ENCODE measurements around the gene PSMB8. TPM values are rescaled to one million over a fixed set of nuclear protein-coding genes. Genes with fewer than 3 reads are reported as not detected.

The PSMB8 gene
- total RNA-seq, 1 experiment from 2014 or later: 0.96 TPM

- H3K4me2 ChIP-seq (ENCODE audit: low read length): no peak overlapping the region
- no peaks in the 10 kb centered on the region for H4K20me1 ChIP-seq (ENCODE audit: insufficient read depth)
- intact Hi-C loops (cut with micrococcal nuclease): no loop called here
- no peaks in the 10 kb centered on the region for H3K27me3 ChIP-seq (ENCODE audit: insufficient read depth, low read length)
- no TSS peak for BruUV-seq (replicated peaks)
- peaks cover 9% of the 10 kb centered on the region; the same call in 1 of the 2 replicates for H3K79me2 ChIP-seq (ENCODE audit: insufficient read depth, low read length)
- peaks cover 12 to 34% of the 10 kb centered on the region in 2 experiments; a peak in 3 of 4 replicates for H3K4me1 ChIP-seq (ENCODE audit: control insufficient read depth in 1 of 2, insufficient read depth in 2 of 2, low read length in 2 of 2)
- H3K36me3 ChIP-seq (ENCODE audit: control insufficient read depth in 1 of 2, insufficient read depth in 2 of 2, low read length in 2 of 2): no peaks in the 10 kb centered on the region; a peak in 1 of 4 replicates
- no peak overlapping the region for H2AFZ ChIP-seq (ENCODE audit: low read depth, low read length, poor library complexity, severe bottlenecking)
- ChIA-PET RAD21 (ENCODE audit: low non-redundant PET in 1 of 2, low total read pairs in 2 of 2, uncharacterized antibody in 2 of 2, unreplicated experiment in 2 of 2) (no interaction called here), CTCF (interaction anchor here (0.7 to 0.9 kb wide), 2 partner anchors 27 to 144 kb away, joined by 3 read pairs; no protein-coding TSS in a partner anchor), POLR2A (no interaction called here)
- no peak overlapping the region for H3K4me3 ChIP-seq (replicated peaks in 1 of 2; ENCODE audit: low read depth in 1 of 2, low read length in 2 of 2)
- no peak for ATAC-seq
- H3K9me3 ChIP-seq (ENCODE audit: control insufficient read depth in 1 of 2, insufficient read depth in 1 of 2, low read depth in 1 of 2, low read length in 2 of 2): no peaks in the 10 kb centered on the region
- H3K9me2 ChIP-seq (ENCODE audit: insufficient read depth): no peaks in the 10 kb centered on the region
- TF ChIP-seq MAX (IDR thresholded peaks at IDR 0.05) (no peak), CEBPB (IDR thresholded peaks at IDR 0.05; ENCODE audit: low read depth) (no peak), TCF7L2 (IDR thresholded peaks at IDR 0.05; ENCODE audit: borderline replicate concordance, extremely low read depth, insufficient read depth, insufficient read length) (no peak), RAD21 (IDR thresholded peaks at IDR 0.05; ENCODE audit: low read depth) (no peak)
- no peak overlapping the region for H3K9ac ChIP-seq (ENCODE audit: low read length)
- no peak overlapping the region for H3K27ac ChIP-seq (ENCODE audit: low read depth, low read length)
- no peak for DNase-seq (ENCODE audit: low read depth, low spot score)
Measured at GRCh38 chr6:32840604-32841246, 3.1 kb downstream of the PSMB8 start.

GRCh38 chr6:32839356-32839755 lies 4.5 kb downstream of the PSMB8 start:
- H3K4me3 ChIP-seq (replicated peaks in 1 of 2; ENCODE audit: low read depth in 1 of 2, low read length in 2 of 2): no peak overlapping the region
- H4K20me1 ChIP-seq (ENCODE audit: insufficient read depth): no peaks in the 10 kb centered on the region
- ATAC-seq (no peak), DNase-seq (ENCODE audit: low read depth, low spot score) (no peak)
- peaks cover 8 to 25% of the 10 kb centered on the region in 2 experiments; a peak in 3 of 4 replicates for H3K4me1 ChIP-seq (ENCODE audit: control insufficient read depth in 1 of 2, insufficient read depth in 2 of 2, low read length in 2 of 2)
- no peak overlapping the region for H2AFZ ChIP-seq (ENCODE audit: low read depth, low read length, poor library complexity, severe bottlenecking)
- no peaks in the 10 kb centered on the region for H3K9me2 ChIP-seq (ENCODE audit: insufficient read depth)
- no peak overlapping the region for H3K9ac ChIP-seq (ENCODE audit: low read length)
- BruUV-seq (replicated peaks): no TSS peak
- ChIA-PET POLR2A (interaction anchor here (2.2 to 3.0 kb wide), 6 partner anchors 12 to 133 kb away, joined by 8 to 23 read pairs (median 15); partner anchors contain the start of genes PSMB9 and TAP1), CTCF (interaction anchor here (1.3 to 3.5 kb wide), 16 partner anchors 12 to 145 kb away, joined by 3 to 189 read pairs (median 12); partner anchors contain the start of genes HLA-DMA, PSMB9 and TAP1), RAD21 (ENCODE audit: low non-redundant PET in 1 of 2, low total read pairs in 2 of 2, uncharacterized antibody in 2 of 2, unreplicated experiment in 2 of 2) (interaction anchor here (1.3 to 2.5 kb wide), 4 partner anchors 14 to 29 kb away, joined by 3 to 36 read pairs (median 21); partner anchors contain the start of gene TAP1 (in 1 of the 2))
- H3K27ac ChIP-seq (ENCODE audit: low read depth, low read length): peak overlapping the region; percentile 81; the same call in 1 of the 2 replicates
- peaks cover 9% of the 10 kb centered on the region; the same call in 1 of the 2 replicates for H3K79me2 ChIP-seq (ENCODE audit: insufficient read depth, low read length)
- intact Hi-C loops (cut with micrococcal nuclease): loop anchor here (5.0 kb wide), 1 partner anchor 108 kb away; no protein-coding TSS in a partner anchor
- H3K36me3 ChIP-seq (ENCODE audit: control insufficient read depth in 1 of 2, insufficient read depth in 2 of 2, low read length in 2 of 2): peaks cover 0 to 10% of the 10 kb centered on the region in 2 experiments; a peak in 2 of 4 replicates
- TF ChIP-seq POLR2AphosphoS5 (IDR thresholded peaks at IDR 0.05; ENCODE audit: low read depth, low read length) (no peak), MAX (IDR thresholded peaks at IDR 0.05) (no peak), SRF (IDR thresholded peaks at IDR 0.05; ENCODE audit: low read depth) (no peak), JUND (IDR thresholded peaks at IDR 0.05) (no peak), SP1 (IDR thresholded peaks at IDR 0.05; ENCODE audit: low read depth) (no peak)
- H3K4me2 ChIP-seq (ENCODE audit: low read length): peak overlapping the region; percentile 98; the same call in 1 of the 2 replicates
- no peaks in the 10 kb centered on the region for H3K27me3 ChIP-seq (ENCODE audit: insufficient read depth, low read length)
- H3K9me3 ChIP-seq (ENCODE audit: control insufficient read depth in 1 of 2, insufficient read depth in 1 of 2, low read depth in 1 of 2, low read length in 2 of 2): no peaks in the 10 kb centered on the region

Measured in HCT116 (cell line).